Measurements from ENCODE around the gene PLCB4. TPM values are rescaled to one million over a fixed set of nuclear protein-coding genes. Genes with fewer than 3 reads are reported as not detected.

PLCB4 gene
- total RNA-seq, 1 experiment from 2014 or later, result 14.9 TPM

DNA sequence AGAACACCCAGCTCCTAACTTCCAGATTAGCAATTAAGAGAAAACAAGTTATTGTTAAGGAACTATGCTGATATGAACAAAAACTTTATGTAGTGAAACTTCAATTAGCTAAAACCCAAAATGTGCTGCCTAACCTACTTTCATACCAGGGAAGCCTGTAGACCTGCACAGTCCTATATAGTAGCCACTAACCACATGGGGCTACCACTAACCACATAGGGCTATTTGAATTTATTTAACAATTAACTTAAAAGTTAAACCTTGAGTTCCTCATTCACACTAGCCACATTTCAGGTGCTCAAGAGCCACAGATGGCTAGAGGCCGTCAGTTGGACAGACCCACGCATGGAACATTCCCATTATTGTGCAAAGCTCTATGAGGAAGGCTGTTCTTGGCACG lies 373.1 kb downstream of the PLCB4 start:
- POLR2A ChIA-PET (ENCODE audit: unreplicated experiment), result no interaction called here
- no peaks in the 10 kb centered on the region for H3F3A ChIP-seq (ENCODE audit: insufficient read depth, low read depth)
- CTCF ChIA-PET, result no interaction called here
- no peaks in the 10 kb centered on the region for H3K9me2 ChIP-seq (ENCODE audit: insufficient read depth)
- H3K79me2 ChIP-seq (ENCODE audit: low read depth), result no peaks in the 10 kb centered on the region
- H3K27ac ChIP-seq, result no peak overlapping the region
- intact Hi-C loops (cut with micrococcal nuclease; ENCODE audit: unreplicated experiment), result no loop called here
- TF ChIP-seq, protein P1, sequence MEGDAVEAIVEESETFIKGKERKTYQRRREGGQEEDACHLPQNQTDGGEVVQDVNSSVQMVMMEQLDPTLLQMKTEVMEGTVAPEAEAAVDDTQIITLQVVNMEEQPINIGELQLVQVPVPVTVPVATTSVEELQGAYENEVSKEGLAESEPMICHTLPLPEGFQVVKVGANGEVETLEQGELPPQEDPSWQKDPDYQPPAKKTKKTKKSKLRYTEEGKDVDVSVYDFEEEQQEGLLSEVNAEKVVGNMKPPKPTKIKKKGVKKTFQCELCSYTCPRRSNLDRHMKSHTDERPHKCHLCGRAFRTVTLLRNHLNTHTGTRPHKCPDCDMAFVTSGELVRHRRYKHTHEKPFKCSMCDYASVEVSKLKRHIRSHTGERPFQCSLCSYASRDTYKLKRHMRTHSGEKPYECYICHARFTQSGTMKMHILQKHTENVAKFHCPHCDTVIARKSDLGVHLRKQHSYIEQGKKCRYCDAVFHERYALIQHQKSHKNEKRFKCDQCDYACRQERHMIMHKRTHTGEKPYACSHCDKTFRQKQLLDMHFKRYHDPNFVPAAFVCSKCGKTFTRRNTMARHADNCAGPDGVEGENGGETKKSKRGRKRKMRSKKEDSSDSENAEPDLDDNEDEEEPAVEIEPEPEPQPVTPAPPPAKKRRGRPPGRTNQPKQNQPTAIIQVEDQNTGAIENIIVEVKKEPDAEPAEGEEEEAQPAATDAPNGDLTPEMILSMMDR (conservative IDR thresholded peaks at IDR 0.05), result no peak
- TF ChIP-seq EZH2 (IDR thresholded peaks at IDR 0.05; ENCODE audit: low read depth), result no peak
- no peaks in the 10 kb centered on the region for H3K36me3 ChIP-seq (ENCODE audit: low read depth)
- DNase-seq, result no peak
- H2AFZ ChIP-seq, result no peak overlapping the region
- BruUV-seq (replicated peaks), result no TSS peak
- no peak overlapping the region for H3K4me2 ChIP-seq
- no peaks in the 10 kb centered on the region for H3K9me3 ChIP-seq (ENCODE audit: insufficient read depth, low read depth)
- H3K4me1 ChIP-seq (replicated peaks; ENCODE audit: insufficient read depth), result no peaks in the 10 kb centered on the region
- no peaks in the 10 kb centered on the region for H4K20me1 ChIP-seq (ENCODE audit: insufficient read depth)
- no peaks in the 10 kb centered on the region for H3K27me3 ChIP-seq (ENCODE audit: insufficient read depth, low read depth)
- H3K4me3 ChIP-seq, result no peak overlapping the region

DNA sequence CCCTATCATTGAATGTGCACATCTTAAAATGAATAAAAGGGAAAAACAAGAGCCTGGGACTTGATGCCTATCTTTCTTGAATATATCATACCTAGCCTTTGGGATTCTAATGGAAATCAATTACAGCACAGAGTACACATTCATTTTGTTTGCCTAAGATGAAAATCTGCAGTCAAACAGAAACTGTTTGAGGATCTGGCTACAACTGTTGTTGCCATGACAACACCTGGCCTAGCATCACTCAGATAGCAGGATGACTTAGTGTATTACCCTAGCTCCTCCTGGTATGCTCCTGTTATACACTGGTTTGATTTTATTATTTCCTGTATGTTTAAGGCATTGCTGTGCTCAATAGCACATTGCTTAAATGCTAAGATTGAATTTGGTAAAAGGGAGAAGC lies 374.0 kb downstream of the PLCB4 start:
- H3K4me2 ChIP-seq, result no peak overlapping the region
- H3F3A ChIP-seq (ENCODE audit: insufficient read depth, low read depth), result no peaks in the 10 kb centered on the region
- no peaks in the 10 kb centered on the region for H4K20me1 ChIP-seq (ENCODE audit: insufficient read depth)
- H2AFZ ChIP-seq, result no peak overlapping the region
- no peaks in the 10 kb centered on the region for H3K36me3 ChIP-seq (ENCODE audit: low read depth)
- no peaks in the 10 kb centered on the region for H3K27me3 ChIP-seq (ENCODE audit: insufficient read depth, low read depth)
- CTCF ChIA-PET, result no interaction called here
- H3K4me1 ChIP-seq (replicated peaks; ENCODE audit: insufficient read depth), result no peaks in the 10 kb centered on the region
- H3K9me3 ChIP-seq (ENCODE audit: insufficient read depth, low read depth), result no peaks in the 10 kb centered on the region
- intact Hi-C loops (cut with micrococcal nuclease; ENCODE audit: unreplicated experiment), result no loop called here
- no peak for DNase-seq
- no TSS peak for BruUV-seq (replicated peaks)
- no peaks in the 10 kb centered on the region for H3K9me2 ChIP-seq (ENCODE audit: insufficient read depth)
- H3K27ac ChIP-seq, result no peak overlapping the region
- POLR2A ChIA-PET (ENCODE audit: unreplicated experiment), result no interaction called here
- TF ChIP-seq, protein P1 (conservative IDR thresholded peaks at IDR 0.05), result no peak
- TF ChIP-seq EZH2 (IDR thresholded peaks at IDR 0.05; ENCODE audit: low read depth), result no peak
- H3K79me2 ChIP-seq (ENCODE audit: low read depth), result no peaks in the 10 kb centered on the region
- no peak overlapping the region for H3K4me3 ChIP-seq

DNA sequence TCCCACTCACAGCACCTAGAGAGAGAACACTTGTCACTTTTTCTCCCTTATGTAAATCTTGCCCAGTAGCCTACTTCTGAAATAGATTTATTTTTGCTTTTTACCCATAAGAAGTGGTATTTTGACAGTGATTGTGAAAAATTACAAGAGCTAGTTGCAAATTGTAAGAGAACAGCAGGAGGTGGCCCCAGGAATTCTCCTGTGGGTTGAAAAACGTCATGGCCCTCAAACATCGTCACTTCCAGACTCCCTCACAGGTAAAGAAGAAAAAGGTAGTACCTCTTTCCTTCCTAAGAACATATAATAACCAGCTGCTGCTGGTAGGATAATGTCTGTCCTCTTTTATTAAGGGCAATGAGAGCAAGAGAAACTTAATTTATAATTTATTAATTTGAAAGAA lies 376.0 kb downstream of the PLCB4 start:
- Histone ChIP-seq H3K4me2 (no peak overlapping the region), H3K36me3 (ENCODE audit: low read depth) (no peaks in the 10 kb centered on the region), H3F3A (ENCODE audit: insufficient read depth, low read depth) (no peaks in the 10 kb centered on the region), H4K20me1 (ENCODE audit: insufficient read depth) (no peaks in the 10 kb centered on the region), H3K79me2 (ENCODE audit: low read depth) (no peaks in the 10 kb centered on the region), H3K4me3 (no peak overlapping the region), H2AFZ (no peak overlapping the region), H3K4me1 (replicated peaks; ENCODE audit: insufficient read depth) (no peaks in the 10 kb centered on the region), H3K27me3 (ENCODE audit: insufficient read depth, low read depth) (no peaks in the 10 kb centered on the region), H3K9me2 (ENCODE audit: insufficient read depth) (no peaks in the 10 kb centered on the region), H3K27ac (no peak overlapping the region), H3K9me3 (ENCODE audit: insufficient read depth, low read depth) (no peaks in the 10 kb centered on the region)
- TF ChIP-seq EZH2 (IDR thresholded peaks at IDR 0.05; ENCODE audit: low read depth), result no peak
- TF ChIP-seq, protein P1 (conservative IDR thresholded peaks at IDR 0.05), result no peak
- no peak for DNase-seq
- CTCF ChIA-PET, result no interaction called here
- POLR2A ChIA-PET (ENCODE audit: unreplicated experiment), result no interaction called here
- intact Hi-C loops (cut with micrococcal nuclease; ENCODE audit: unreplicated experiment), result no loop called here
- BruUV-seq (replicated peaks), result no TSS peak

All from PC-9 (cell line).